MM.1S (cell line): Measurements from ENCODE around the gene FAM78B.

Experiments used
- DNase-seq: peaks from one replicate; pipeline ENCODE4 v3.0.0-alpha.2; 2015
- H2AFZ ChIP-seq: fragments of 300-600 bp; sonication (generic); 2 replicates; pipeline ENCODE4 v1.6.0; 2016; ENCODE audit warnings: antibody characterized with exemption, low read length
- H3F3A ChIP-seq: fragments of 300-600 bp; sonication (generic); 2 replicates; pipeline ENCODE4 v1.6.1; 2016; ENCODE audit warnings: mild to moderate bottlenecking, antibody characterized with exemption, low read length, moderate library complexity, mixed read lengths; ENCODE audit not compliant: insufficient read depth
- H3K27ac ChIP-seq: fragments of 300-600 bp; sonication (generic); 2 replicates; pipeline ENCODE4 v1.5.1; 2016; ENCODE audit warnings: mild to moderate bottlenecking, low read length
- H3K27me3 ChIP-seq: fragments of 300-600 bp; sonication (generic); replicated peaks from 2 replicates; pipeline ENCODE4 v1.6.0; 2016; ENCODE audit warnings: low read length; ENCODE audit not compliant: insufficient read depth
- H3K36me3 ChIP-seq: fragments of 300-600 bp; sonication (generic); replicated peaks from 2 replicates; pipeline ENCODE4 v1.6.1; 2016; ENCODE audit warnings: mild to moderate bottlenecking, low read length, mixed read lengths; ENCODE audit not compliant: insufficient read depth
- H3K4me1 ChIP-seq: fragments of 300-600 bp; sonication (generic); 2 replicates; pipeline ENCODE4 v1.6.1; 2016; ENCODE audit warnings: low read length, mixed read lengths
- H3K4me2 ChIP-seq: fragments of 300-600 bp; sonication (generic); 2 replicates; pipeline ENCODE4 v1.6.0; 2016; ENCODE audit warnings: low read depth, low read length
- H3K4me3 ChIP-seq: fragments of 300-600 bp; sonication (generic); 2 replicates; pipeline ENCODE4 v1.5.1; 2016; ENCODE audit warnings: low read length, mixed read lengths
- H3K79me2 ChIP-seq: fragments of 300-600 bp; sonication (generic); 2 replicates; pipeline ENCODE4 v1.6.1; 2016; ENCODE audit warnings: mixed run types, low read length, mixed read lengths
- H3K9ac ChIP-seq: fragments of 300-600 bp; sonication (generic); 2 replicates; pipeline ENCODE4 v1.6.1; 2016; ENCODE audit warnings: low read length, mixed read lengths
- H3K9me2 ChIP-seq: fragments of 300-600 bp; sonication (generic); replicated peaks from 2 replicates; pipeline ENCODE4 v1.6.1; 2016; ENCODE audit warnings: mild to moderate bottlenecking, low read length, mixed read lengths; ENCODE audit not compliant: insufficient read depth
- H3K9me3 ChIP-seq: fragments of 300-600 bp; sonication (generic); replicated peaks from 2 replicates; pipeline ENCODE4 v1.6.1; 2016; ENCODE audit warnings: mild to moderate bottlenecking, low read length, mixed read lengths; ENCODE audit not compliant: insufficient read depth
- H4K20me1 ChIP-seq: fragments of 300-600 bp; sonication (generic); 2 replicates; pipeline ENCODE4 v1.6.1; 2016; ENCODE audit warnings: mild to moderate bottlenecking, low read length, moderate library complexity, mixed read lengths; ENCODE audit not compliant: insufficient read depth
- CTCF ChIP-seq: fragments of 300-600 bp; sonication (generic); IDR thresholded peaks from 2 replicates; pipeline ENCODE4 v1.5.1; 2016; ENCODE audit warnings: antibody characterized with exemption, low read length, mixed read lengths
- EZH2 ChIP-seq: fragments of 300-600 bp; sonication (generic); optimal IDR thresholded peaks from 2 replicates; pipeline ENCODE3; 2017; ENCODE audit warnings: low read depth, mild to moderate bottlenecking, antibody characterized with exemption, low read length, mixed read lengths
- EZH2phosphoT487 ChIP-seq: fragments of 300-600 bp; sonication (generic); IDR thresholded peaks from 2 replicates; pipeline ENCODE4 v1.6.1; 2018; ENCODE audit warnings: antibody characterized with exemption, low read length

FAM78B gene

DNA sequence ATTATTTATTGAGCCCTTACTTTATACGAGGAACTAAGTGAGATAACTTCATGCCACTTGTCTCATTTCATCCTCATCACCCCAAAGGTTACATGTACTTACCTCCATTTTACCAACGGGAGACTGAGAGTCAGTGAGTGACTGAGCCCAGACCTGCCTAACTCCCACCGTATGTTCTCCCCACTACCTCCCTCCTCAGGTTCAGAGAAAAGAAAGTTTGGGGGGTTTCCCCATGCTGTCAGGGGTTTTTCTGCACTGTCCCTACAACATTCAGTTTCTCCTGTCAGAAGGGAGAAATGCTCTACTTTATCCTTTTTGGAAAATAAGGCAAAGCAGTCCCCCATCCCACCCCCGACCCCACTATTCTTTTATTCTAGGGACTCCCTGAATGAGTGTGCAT lies 32.9 kb downstream of the FAM78B start:
- TF ChIP-seq EZH2 (no peak), EZH2phosphoT487 (no peak), CTCF (no peak)
- no peaks in the 10 kb centered on the region for H3K27me3 ChIP-seq
- no peak overlapping the region for H3K4me2 ChIP-seq
- H3K9me3 ChIP-seq = no peaks in the 10 kb centered on the region
- H3K9ac ChIP-seq = no peak overlapping the region
- H4K20me1 ChIP-seq = no peaks in the 10 kb centered on the region
- H3K4me3 ChIP-seq = no peak overlapping the region
- H3K79me2 ChIP-seq = no peaks in the 10 kb centered on the region
- no peaks in the 10 kb centered on the region for H3K9me2 ChIP-seq
- no peak overlapping the region for H2AFZ ChIP-seq
- DNase-seq = no peak
- no peaks in the 10 kb centered on the region for H3F3A ChIP-seq
- H3K4me1 ChIP-seq = no peaks in the 10 kb centered on the region
- no peaks in the 10 kb centered on the region for H3K36me3 ChIP-seq
- H3K27ac ChIP-seq = no peak overlapping the region

- no peak overlapping the region for H3K4me3 ChIP-seq
- no peaks in the 10 kb centered on the region for H3K4me1 ChIP-seq
- DNase-seq = peak; percentile 55
Measured at GRCh38 chr1:166133276-166133841, 33.4 kb downstream of the FAM78B start.

DNA sequence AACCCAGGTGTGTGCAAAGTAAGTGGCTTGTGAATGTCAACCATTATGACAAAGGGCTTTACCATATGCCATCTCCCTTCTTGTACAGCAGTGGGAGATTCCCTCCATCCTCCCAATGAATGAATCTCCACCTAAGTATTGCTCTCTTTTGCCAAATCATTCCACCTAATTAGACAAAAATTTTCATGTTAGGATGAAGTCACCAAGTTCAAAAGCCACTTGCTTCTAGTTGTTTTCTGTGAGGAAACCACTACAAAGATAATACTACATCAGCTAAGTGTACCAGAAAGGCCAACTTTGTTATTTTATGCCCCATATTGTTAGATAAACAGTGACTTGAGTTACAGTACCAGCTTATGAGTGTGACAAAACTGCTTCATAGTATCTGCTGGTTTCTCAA lies 34.3 kb downstream of the FAM78B start:
- no peaks in the 10 kb centered on the region for H3K79me2 ChIP-seq
- TF ChIP-seq CTCF = no peak
- TF ChIP-seq EZH2 = no peak
- no peak for TF ChIP-seq EZH2phosphoT487
- no peaks in the 10 kb centered on the region for H4K20me1 ChIP-seq
- H3K36me3 ChIP-seq = no peaks in the 10 kb centered on the region
- H3K4me1 ChIP-seq = no peaks in the 10 kb centered on the region
- no peak overlapping the region for H3K4me2 ChIP-seq
- H3F3A ChIP-seq = no peaks in the 10 kb centered on the region
- no peak overlapping the region for H3K4me3 ChIP-seq
- no peaks in the 10 kb centered on the region for H3K9me3 ChIP-seq
- DNase-seq = no peak
- H3K9me2 ChIP-seq = no peaks in the 10 kb centered on the region
- no peak overlapping the region for H3K27ac ChIP-seq
- H2AFZ ChIP-seq = no peak overlapping the region
- no peak overlapping the region for H3K9ac ChIP-seq
- no peaks in the 10 kb centered on the region for H3K27me3 ChIP-seq

More at GRCh38 chr1:166133276-166133841, 33.4 kb downstream of the FAM78B start:
- Histone ChIP-seq H3F3A (no peaks in the 10 kb centered on the region), H3K79me2 (no peaks in the 10 kb centered on the region), H3K4me2 (no peak overlapping the region), H3K9ac (no peak overlapping the region), H3K9me3 (no peaks in the 10 kb centered on the region), H3K27me3 (no peaks in the 10 kb centered on the region), H3K36me3 (no peaks in the 10 kb centered on the region), H3K9me2 (no peaks in the 10 kb centered on the region), H4K20me1 (no peaks in the 10 kb centered on the region), H2AFZ (no peak overlapping the region), H3K27ac (no peak overlapping the region)
- TF ChIP-seq EZH2 (no peak), EZH2phosphoT487 (no peak), CTCF (peak; percentile 82)
